Activated effector memory CD4-positive, alpha-beta T cell treated with Interleukin-2 at 50 U/mL for 16 hours (primary cell): ENCODE measurements around the gene MCOLN3.
"Not testable (repeated sequence)": the region's sequence is repeated elsewhere in the genome, so short reads cannot be mapped to it uniquely, and the experiment has no call there.

Experiments used
- DNase-seq: peaks from one replicate; pipeline ENCODE4 v3.0.0-alpha.2; 2020

MCOLN3 gene

DNA sequence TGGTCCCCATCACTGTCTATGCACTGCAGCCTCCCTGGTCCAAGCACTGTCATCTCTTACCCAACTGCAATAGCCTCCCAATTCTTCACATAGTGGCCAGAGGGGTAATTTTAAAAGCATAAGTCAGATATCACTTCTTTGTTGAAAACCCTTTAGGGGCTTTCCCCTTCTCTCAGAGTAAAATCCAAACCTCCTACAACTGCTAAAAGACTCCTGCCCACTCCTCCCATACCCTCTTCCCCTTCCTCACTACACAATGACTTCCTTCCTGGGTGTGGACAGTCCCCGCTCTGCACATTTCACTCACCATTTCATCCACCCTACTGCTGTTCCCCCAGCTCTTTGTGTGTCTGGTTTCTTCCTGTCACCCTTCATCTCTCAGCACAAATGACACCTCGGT is 59.7 kb downstream of the MCOLN3 start:
- DNase-seq, result no peak

DNA sequence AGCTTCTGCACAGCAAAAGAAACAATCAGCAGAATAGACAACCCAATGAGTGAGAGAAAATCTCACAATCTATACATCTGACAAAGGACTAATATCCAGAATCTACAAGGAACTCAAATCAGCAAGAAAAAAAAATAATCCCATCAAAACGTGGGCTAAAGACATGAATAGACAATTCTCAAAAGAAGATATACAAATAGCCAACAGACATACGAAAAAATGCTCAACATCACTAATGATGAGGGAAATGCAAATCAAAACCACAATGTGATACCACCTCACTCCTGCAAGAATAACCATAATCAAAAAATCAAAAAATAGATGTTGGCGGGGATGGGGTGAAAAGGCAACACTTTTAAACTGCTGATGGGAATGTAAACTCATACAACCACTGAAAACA is 61.7 kb downstream of the MCOLN3 start:
- not testable (repeated sequence) for DNase-seq

DNA sequence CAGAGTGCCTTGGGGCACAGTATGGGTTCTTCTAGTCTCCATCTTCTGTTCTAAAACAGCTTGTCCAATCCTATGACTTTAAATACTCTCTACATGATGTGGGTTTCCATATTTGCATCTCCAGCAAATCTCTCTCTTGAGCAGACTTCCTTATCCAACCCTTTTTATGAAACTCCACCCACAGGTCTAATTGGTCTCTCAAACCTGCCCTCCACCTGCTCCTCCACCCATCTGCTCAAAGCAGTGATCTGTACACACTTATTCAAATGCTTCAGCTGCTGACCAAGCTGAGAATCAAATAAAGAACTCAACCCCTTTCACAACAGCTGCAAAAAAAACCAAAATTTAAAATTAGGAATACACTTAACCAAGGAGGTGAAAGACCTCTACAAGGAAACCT is 62.9 kb downstream of the MCOLN3 start:
- DNase-seq, result no peak

DNA sequence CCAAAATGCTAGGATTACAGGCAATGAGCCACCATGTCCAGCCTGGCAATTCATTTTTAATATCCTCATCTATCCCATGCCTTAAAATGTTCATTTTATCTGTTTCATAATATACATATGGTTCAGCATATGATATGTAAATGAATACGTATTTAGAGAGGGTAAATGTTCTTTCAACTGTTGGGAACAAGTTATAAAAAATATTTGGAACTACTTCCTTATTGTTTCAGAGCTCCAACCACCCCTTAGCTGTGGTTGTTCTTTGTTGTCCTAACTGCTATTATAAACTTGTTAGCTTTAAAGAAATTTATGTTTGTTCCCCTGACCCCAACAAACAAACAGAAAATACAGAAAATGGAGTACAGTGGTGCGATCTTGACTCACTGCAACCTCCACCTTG is 65.9 kb downstream of the MCOLN3 start:
- no peak for DNase-seq

GRCh38 chr1:84975035-84975434 is 73.3 kb downstream of the MCOLN3 start:
- DNase-seq, result no peak

- no peak for DNase-seq
These were observed 74.6 kb downstream of the MCOLN3 start for GRCh38 chr1:84973498-84974334.

- DNase-seq, result no peak
These were observed 75.8 kb downstream of the MCOLN3 start for GRCh38 chr1:84972377-84972987.

GRCh38 chr1:84971957-84972356 is 76.3 kb downstream of the MCOLN3 start:
- no peak for DNase-seq

DNA sequence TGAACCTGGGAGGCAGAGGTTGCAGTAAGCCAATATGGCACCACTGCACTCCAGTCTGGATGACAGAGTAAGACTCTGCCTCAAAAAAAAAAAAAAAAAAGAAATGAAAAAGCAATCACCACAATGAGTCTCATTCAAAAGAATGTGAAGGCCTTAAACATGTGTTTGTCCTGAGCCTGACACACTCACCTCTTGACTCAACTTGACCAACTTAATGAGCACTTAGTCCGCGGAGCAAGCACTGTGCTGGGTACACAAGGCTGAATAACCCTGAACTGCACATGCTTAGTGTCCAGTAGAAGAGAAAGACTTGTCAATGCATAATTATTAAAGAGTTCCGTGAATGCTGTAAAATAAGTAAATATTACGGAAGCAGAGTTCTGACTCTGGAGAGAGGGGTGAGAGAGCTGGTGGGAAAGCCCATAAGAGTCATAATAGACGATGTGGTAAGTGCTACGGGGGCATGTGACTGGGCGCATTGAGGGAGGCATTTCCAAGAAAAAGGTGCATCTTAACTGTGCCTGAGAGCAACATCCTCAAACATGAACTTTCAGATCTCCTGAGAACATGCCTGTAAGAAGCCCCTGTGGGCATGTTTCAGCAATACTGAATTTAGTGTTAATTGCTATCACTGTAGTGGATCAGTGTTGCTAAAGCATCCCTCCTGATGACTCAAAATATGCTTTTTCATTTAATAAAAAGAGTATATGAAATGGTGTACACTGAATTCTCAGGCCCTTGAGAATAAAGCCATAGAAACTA is 78.6 kb downstream of the MCOLN3 start:
- no peak for DNase-seq

DNA sequence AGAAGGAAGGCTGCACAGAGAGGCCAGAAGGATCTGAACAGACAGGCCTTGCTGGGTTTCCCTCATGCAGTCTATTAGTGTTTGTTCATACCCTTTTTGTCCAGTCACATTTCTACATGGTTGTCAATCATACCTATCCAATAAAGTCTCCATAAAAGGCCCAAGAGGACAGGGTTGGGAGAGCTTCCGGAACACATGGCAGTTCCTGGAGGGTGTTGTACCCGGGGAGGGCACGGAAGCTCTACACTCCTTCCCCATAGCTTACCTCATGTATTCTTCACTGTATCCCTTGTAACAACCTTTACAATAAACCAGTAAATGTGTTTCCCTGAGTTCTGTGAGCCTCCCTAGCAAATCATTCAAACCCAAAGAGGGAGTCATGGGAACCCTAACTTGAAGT is 79.4 kb downstream of the MCOLN3 start:
- DNase-seq, result no peak

GRCh38 chr1:84968101-84968500 is 80.2 kb downstream of the MCOLN3 start:
- no peak for DNase-seq
